HUES6 (cell line): ENCODE data around the gene DNMT3B.
"Not testable (repeated sequence)": the region's sequence is repeated elsewhere in the genome, so short reads cannot be mapped to it uniquely, and the experiment has no call there.

ENCODE experiments used
- H3K27ac ChIP-seq: 2 replicates; pipeline ENCODE4 v1.7.0; 2013; ENCODE audit warnings: low read depth, mild to moderate bottlenecking, low read length, inconsistent platforms
- H3K27me3 ChIP-seq: 2 replicates; pipeline ENCODE4 v1.6.1; 2013; ENCODE audit warnings: low read length; ENCODE audit not compliant: control insufficient read depth, insufficient read depth
- H3K36me3 ChIP-seq: 2 replicates; pipeline ENCODE4 v1.6.1; 2013; ENCODE audit warnings: low read length; ENCODE audit not compliant: control insufficient read depth, insufficient read depth
- H3K4me1 ChIP-seq: 2 replicates; pipeline ENCODE4 v1.6.1; 2013; ENCODE audit warnings: low read length; ENCODE audit not compliant: control insufficient read depth, insufficient read depth
- H3K4me3 ChIP-seq: 2 replicates; pipeline ENCODE4 v1.5.1; 2013; ENCODE audit warnings: low read depth, low read length
- H3K9ac ChIP-seq: one replicate; pipeline ENCODE4 v1.6.1; 2013; ENCODE audit warnings: mild to moderate bottlenecking, low read length
- H3K9me3 ChIP-seq: 2 replicates; pipeline ENCODE4 v1.6.1; 2013; ENCODE audit warnings: low read depth, low read length; ENCODE audit not compliant: control insufficient read depth, insufficient read depth

The DNMT3B gene

DNA sequence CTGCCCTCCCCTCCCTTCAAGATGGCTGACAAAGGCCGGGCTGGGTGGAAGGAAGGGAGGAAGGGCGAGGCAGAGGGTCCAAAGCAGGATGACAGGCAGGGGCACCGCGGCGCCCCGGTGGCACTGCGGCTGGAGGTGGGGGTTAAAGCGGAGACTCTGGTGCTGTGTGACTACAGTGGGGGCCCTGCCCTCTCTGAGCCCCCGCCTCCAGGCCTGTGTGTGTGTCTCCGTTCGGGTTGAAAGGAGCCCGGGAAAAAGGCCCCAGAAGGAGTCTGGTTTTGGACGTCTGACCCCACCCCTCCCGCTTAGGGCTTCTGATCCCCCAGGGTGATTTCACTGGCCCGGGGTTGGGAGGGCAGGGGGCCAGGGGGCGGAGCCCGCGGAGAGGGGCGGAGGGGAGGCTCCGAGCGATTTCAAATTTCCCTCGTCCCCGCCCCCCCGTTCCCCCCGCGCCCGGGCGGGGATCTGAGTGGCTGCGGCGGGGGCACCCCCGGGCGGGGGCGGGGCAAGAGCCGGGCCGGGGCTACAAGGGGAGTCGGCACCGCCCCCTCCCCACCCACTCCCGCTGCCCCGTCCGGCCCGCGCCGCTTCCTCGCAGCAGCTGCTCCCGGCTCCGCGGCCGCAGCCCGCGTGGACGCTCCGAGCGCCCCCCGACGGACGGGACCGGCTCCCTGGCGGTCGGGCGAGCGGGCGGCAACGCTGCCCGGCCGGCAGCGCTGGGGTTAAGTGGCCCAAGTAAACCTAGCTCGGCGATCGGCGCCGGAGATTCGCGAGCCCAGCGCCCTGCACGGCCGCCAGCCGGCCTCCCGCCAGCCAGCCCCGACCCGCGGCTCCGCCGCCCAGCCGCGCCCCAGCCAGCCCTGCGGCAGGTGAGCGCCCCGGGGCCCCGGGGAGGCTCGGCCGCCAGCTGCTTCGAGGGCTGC lies at the start of gene DNMT3B:
DNMT3B (plus strand) TSS at position 555 of the 923 bp plus-strand sequence. CDS start 17,939 bp downstream, outside the sequence.
- H3K27ac ChIP-seq = peak within 1 kb of the TSS; percentile 96
- H3K36me3 ChIP-seq = peaks cover 37% of the 10 kb centered on the region
- H3K9ac ChIP-seq = peak within 1 kb of the TSS; percentile 95
- H3K9me3 ChIP-seq = no peaks in the 10 kb centered on the region
- H3K4me3 ChIP-seq = peak within 1 kb of the TSS; percentile 90
- H3K27me3 ChIP-seq = no peaks in the 10 kb centered on the region
- peaks cover 31% of the 10 kb centered on the region for H3K4me1 ChIP-seq

GRCh38 chr20:32718749-32719348 lies 43.3 kb upstream of the DNMT3B start:
- H3K27ac ChIP-seq = no peak overlapping the region
- no peak overlapping the region for H3K9ac ChIP-seq
- H3K4me3 ChIP-seq = no peak overlapping the region
- H3K36me3 ChIP-seq = peaks cover 26% of the 10 kb centered on the region
- no peaks in the 10 kb centered on the region for H3K27me3 ChIP-seq
- H3K9me3 ChIP-seq = no peaks in the 10 kb centered on the region
- no peaks in the 10 kb centered on the region for H3K4me1 ChIP-seq

- Histone ChIP-seq H3K27ac (0 out of 2 replicates have a peak overlapping the region, but pooled peaks have one; percentile 19), H3K4me1 (peaks cover 11% of the 10 kb centered on the region), H3K9me3 (no peaks in the 10 kb centered on the region), H3K27me3 (no peaks in the 10 kb centered on the region), H3K4me3 (no peak overlapping the region), H3K36me3 (peaks cover 33% of the 10 kb centered on the region), H3K9ac (no peak overlapping the region)
These were observed 34.5 kb upstream of the DNMT3B start for GRCh38 chr20:32727683-32728082.

GRCh38 chr20:32728435-32728834 lies 33.8 kb upstream of the DNMT3B start:
- Histone ChIP-seq H3K27ac (0 out of 2 replicates have a peak overlapping the region, but pooled peaks have one; percentile 19), H3K36me3 (peaks cover 33% of the 10 kb centered on the region), H3K4me1 (peaks cover 11% of the 10 kb centered on the region)
- not testable (repeated sequence) for H3K9me3 ChIP-seq, H3K9ac ChIP-seq, H3K4me3 ChIP-seq, H3K27me3 ChIP-seq

DNA sequence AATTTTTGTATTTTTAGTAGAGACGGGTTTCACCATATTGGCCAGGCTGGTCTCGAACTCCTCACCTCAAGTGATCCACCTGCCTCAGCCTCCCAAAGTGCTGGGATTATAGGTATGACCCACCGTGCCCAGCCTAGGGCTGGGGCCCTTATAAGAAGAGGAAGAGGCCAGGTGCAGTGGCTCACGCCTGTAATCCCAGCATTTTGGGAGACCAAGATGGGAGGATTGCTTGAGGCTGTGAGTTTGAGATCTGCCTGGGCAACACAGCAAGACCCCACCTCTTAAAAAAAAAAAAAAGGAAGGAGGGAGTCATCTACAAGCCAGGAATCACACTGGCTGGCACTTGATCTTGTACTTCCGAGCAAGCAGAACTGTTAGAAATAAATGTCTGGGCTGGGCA lies 32.9 kb upstream of the DNMT3B start:
- not testable (repeated sequence) for H3K27ac ChIP-seq, H3K27me3 ChIP-seq, H3K9me3 ChIP-seq, H3K4me3 ChIP-seq, H3K9ac ChIP-seq
- Histone ChIP-seq H3K36me3 (peaks cover 33% of the 10 kb centered on the region), H3K4me1 (peaks cover 11% of the 10 kb centered on the region)

DNA sequence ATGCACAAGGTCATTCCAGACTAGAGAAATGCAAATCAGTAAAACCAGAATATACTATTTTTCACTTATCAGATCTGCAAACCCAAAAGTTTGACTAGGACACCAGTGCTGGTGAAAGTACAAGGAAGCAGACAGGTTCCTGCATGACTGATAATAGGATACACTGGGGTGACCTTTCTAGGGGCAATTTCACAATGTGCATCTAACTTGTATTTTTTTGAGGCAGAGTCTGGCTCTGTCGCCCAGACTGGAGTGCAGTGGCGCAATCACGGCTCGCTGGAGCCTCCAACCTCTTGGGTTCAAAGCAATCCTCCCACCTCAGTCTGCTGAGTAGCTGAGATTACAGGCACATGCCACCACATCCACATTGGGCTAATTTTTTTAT lies 30.3 kb upstream of the DNMT3B start:
- no peak overlapping the region for H3K4me3 ChIP-seq
- H3K9me3 ChIP-seq = no peaks in the 10 kb centered on the region
- peaks cover 18% of the 10 kb centered on the region for H3K36me3 ChIP-seq
- H3K9ac ChIP-seq = peak overlapping the region; percentile 21
- peak overlapping the region; percentile 52; the same call in 1 of the 2 replicates for H3K27ac ChIP-seq
- H3K27me3 ChIP-seq = no peaks in the 10 kb centered on the region
- peaks cover 11% of the 10 kb centered on the region for H3K4me1 ChIP-seq

DNA sequence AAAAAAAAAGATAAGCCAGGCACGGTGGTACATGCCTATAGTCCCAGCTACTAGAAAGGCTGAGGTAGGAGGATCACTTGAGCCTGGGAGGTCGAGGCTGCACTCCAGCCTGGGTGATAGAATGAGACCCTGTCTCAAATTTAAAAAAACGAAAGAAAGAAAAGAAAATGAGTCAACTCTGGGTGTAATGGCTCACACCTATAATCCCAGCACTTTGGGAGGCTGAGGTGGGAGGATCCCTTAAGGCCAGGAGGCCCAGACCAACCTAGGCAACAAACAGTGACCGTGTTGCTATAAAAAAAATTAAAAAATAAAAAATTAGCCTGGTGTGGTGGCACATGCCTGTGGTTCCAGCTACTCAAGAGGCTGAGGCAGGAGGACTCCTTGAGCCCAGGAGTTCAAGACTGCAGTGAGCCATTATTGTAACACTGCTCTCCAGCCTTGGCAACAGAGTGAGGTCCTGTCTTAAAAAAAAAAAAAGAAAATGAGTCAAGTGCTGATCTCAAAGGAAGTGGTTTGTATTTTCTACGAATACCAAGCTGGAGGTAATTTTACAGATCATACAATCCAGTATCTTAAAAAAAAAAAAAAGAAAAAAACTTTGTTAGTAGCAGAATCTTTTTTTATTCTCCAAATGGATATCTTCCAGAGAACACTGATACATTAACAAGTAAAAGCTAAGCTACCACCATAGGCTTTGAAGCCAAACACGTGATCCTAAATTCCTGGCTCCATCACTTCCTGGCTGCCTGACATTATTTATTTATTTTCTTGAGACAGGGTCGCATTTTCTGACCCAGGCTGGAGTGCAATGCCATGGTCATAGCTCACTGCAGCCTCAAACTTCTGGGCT lies 24.6 kb upstream of the DNMT3B start:
- H3K9me3 ChIP-seq = no peaks in the 10 kb centered on the region
- H3K27me3 ChIP-seq = no peaks in the 10 kb centered on the region
- no peak overlapping the region for H3K27ac ChIP-seq
- 0 out of 2 replicates have a peak, but pooled peaks cover 4% of the 10 kb centered on the region for H3K4me1 ChIP-seq
- H3K4me3 ChIP-seq = no peak overlapping the region
- H3K36me3 ChIP-seq = peaks cover 5% of the 10 kb centered on the region; the same call in 1 of the 2 replicates
- H3K9ac ChIP-seq = no peak overlapping the region

DNA sequence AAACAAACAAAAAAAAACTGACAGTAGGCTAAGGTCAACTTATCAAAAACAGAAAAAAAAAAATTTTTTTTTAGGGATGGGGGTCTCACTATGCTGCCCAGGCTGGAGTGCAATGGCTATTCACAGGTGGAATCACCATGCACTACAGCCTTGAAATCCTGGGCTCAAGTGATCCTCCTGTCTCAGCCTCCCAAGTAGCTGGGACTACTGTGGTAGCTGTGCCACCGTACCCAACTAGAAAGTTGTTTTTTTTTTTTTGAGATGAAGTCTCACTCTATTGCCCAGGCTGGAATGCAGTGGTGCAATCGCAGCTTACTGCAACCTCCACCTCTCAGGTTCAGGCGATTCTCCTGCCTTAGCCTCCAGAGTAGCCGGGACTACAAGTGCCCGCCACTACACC lies 21.0 kb upstream of the DNMT3B start:
- Histone ChIP-seq H3K9ac (no peak overlapping the region), H3K4me3 (no peak overlapping the region), H3K9me3 (no peaks in the 10 kb centered on the region), H3K27ac (no peak overlapping the region), H3K36me3 (peaks cover 5% of the 10 kb centered on the region; the same call in 1 of the 2 replicates), H3K4me1 (peaks cover 12% of the 10 kb centered on the region), H3K27me3 (no peaks in the 10 kb centered on the region)

- Histone ChIP-seq H3K9ac (peak overlapping the region; percentile 81), H3K27ac (no peak overlapping the region), H3K4me1 (peaks cover 12% of the 10 kb centered on the region), H3K36me3 (peaks cover 5% of the 10 kb centered on the region; the same call in 1 of the 2 replicates), H3K27me3 (no peaks in the 10 kb centered on the region), H3K9me3 (no peaks in the 10 kb centered on the region), H3K4me3 (peak overlapping the region; percentile 67)
These were observed 19.6 kb upstream of the DNMT3B start for GRCh38 chr20:32742322-32743236.
